IMR-90 (cell line): ENCODE results near the gene NPFF. TPM values are rescaled to one million over a fixed set of nuclear protein-coding genes. Genes with fewer than 3 reads are reported as not detected.

ENCODE experiments used
- ATAC-seq: fragments of 200-7000 bp; cut with Tn5 transposase; 2 replicates; pipeline ENCODE4 v1.9.1; 2020; ENCODE audit warnings: low read depth, mild to moderate bottlenecking, moderate library complexity
- BruUV-seq: library from RNA; stranded (reverse); fragments of 400-500 nt; replicated peaks from 2 replicates; lab custom pipeline; 2021; lab: Mats Ljungman, UMichigan
- CTCF ChIA-PET: fragments of 300-600 bp; formaldehyde crosslinking; extraction: SDS; loops from one replicate; lab custom pipeline; 2021; ENCODE audit warnings: antibody characterized with exemption; lab: Yijun Ruan, JAX
- POLR2A ChIA-PET: fragments of 300-600 bp; sonication (Branson Sonifier 250); formaldehyde crosslinking; loops from one replicate; lab custom pipeline; 2022; ENCODE audit warnings: antibody characterized with exemption; ENCODE audit not compliant: unreplicated experiment; lab: Charles Lee
- DNase-seq: peaks from one replicate; pipeline ENCODE4 v3.0.0; 2013
- H2AFZ ChIP-seq: replicated peaks from 2 replicates; pipeline ENCODE3; 2013; ENCODE audit warnings: low read length, mild to moderate bottlenecking; ENCODE audit not compliant: poor library complexity
- H2AK5ac ChIP-seq: 2 replicates; pipeline ENCODE4 v1.6.1; 2013; ENCODE audit warnings: low read depth, low read length, inconsistent platforms
- H2AK9ac ChIP-seq: replicated peaks from 2 replicates; pipeline ENCODE3; 2013; ENCODE audit warnings: mild to moderate bottlenecking, low read depth, low read length, moderate library complexity; ENCODE audit not compliant: poor library complexity
- H2BK120ac ChIP-seq: 2 replicates; pipeline ENCODE4 v1.6.1; 2013; ENCODE audit warnings: low read depth, low read length, inconsistent platforms
- H2BK15ac ChIP-seq: 3 replicates; pipeline ENCODE4 v1.6.1; 2013; ENCODE audit warnings: low read depth, low read length, inconsistent platforms
- H2BK20ac ChIP-seq: 2 replicates; pipeline ENCODE4 v1.6.1; 2013; ENCODE audit warnings: low read depth, mild to moderate bottlenecking, inconsistent platforms, low read length, moderate library complexity
- H2BK5ac ChIP-seq: 2 replicates; pipeline ENCODE4 v1.6.1; 2013; ENCODE audit warnings: mild to moderate bottlenecking, low read depth, low read length, inconsistent platforms; ENCODE audit not compliant: poor library complexity, severe bottlenecking
- H3K14ac ChIP-seq: replicated peaks from 2 replicates; pipeline ENCODE4 v1.6.1; 2013; ENCODE audit warnings: low read depth, low read length, inconsistent platforms
- H3K18ac ChIP-seq: 2 replicates; pipeline ENCODE4 v1.6.1; 2013; ENCODE audit warnings: low read depth, low read length, control low read depth
- H3K23ac ChIP-seq: 2 replicates; pipeline ENCODE4 v1.6.1; 2013; ENCODE audit warnings: low read depth, low read length, inconsistent platforms
- H3K27ac ChIP-seq: 2 replicates; pipeline ENCODE4 v1.5.1; 2013; ENCODE audit warnings: mild to moderate bottlenecking, control low read depth, low read length; ENCODE audit not compliant: insufficient read depth
- H3K27me3 ChIP-seq: 2 replicates; pipeline ENCODE4 v1.6.1; 2013; ENCODE audit warnings: low read length; ENCODE audit not compliant: control insufficient read depth, insufficient read depth
- H3K36me3 ChIP-seq: 2 replicates; pipeline ENCODE4 v1.6.1; 2013; ENCODE audit warnings: low read length, mixed read lengths; ENCODE audit not compliant: control insufficient read depth, insufficient read depth
- H3K4ac ChIP-seq: 2 replicates; pipeline ENCODE4 v1.6.1; 2013; ENCODE audit warnings: low read depth, low read length, inconsistent platforms
- H3K4me1 ChIP-seq: 2 replicates; pipeline ENCODE4 v1.6.1; 2013; ENCODE audit warnings: low read length, mixed read lengths; ENCODE audit not compliant: control insufficient read depth, insufficient read depth
- H3K4me2 ChIP-seq: 2 replicates; pipeline ENCODE4 v1.6.1; 2013; ENCODE audit warnings: low read depth, mild to moderate bottlenecking, control low read depth, low read length, moderate library complexity
- H3K4me3 ChIP-seq: 2 replicates; pipeline ENCODE4 v1.5.1; 2013; ENCODE audit warnings: low read depth, mild to moderate bottlenecking, control low read depth, low read length, moderate library complexity; ENCODE audit not compliant: insufficient read depth
- H3K56ac ChIP-seq: 2 replicates; pipeline ENCODE4 v1.6.1; 2013; ENCODE audit warnings: low read length, inconsistent platforms; ENCODE audit not compliant: insufficient read depth; ENCODE audit errors: extremely low read depth
- H3K79me1 ChIP-seq, 2 experiments: 2 replicates each; pipeline ENCODE4 v1.6.1; 2013; ENCODE audit warnings: low read length in 2 of 2, inconsistent platforms in 1 of 2, low read depth in 1 of 2
- H3K9ac ChIP-seq: 2 replicates; pipeline ENCODE4 v1.6.1; 2013; ENCODE audit warnings: low read depth, low read length, control low read depth
- H3K9me1 ChIP-seq: 2 replicates; pipeline ENCODE4 v1.6.1; 2013; ENCODE audit warnings: low read length, inconsistent platforms; ENCODE audit not compliant: insufficient read depth
- H3K9me3 ChIP-seq: 2 replicates; pipeline ENCODE4 v1.6.1; 2013; ENCODE audit warnings: low read length; ENCODE audit not compliant: control insufficient read depth, insufficient read depth
- H4K20me1 ChIP-seq: 2 replicates; pipeline ENCODE4 v1.6.1; 2013; ENCODE audit warnings: low read length, inconsistent platforms; ENCODE audit not compliant: insufficient read depth
- H4K5ac ChIP-seq: 2 replicates; pipeline ENCODE4 v1.6.1; 2013; ENCODE audit warnings: mild to moderate bottlenecking, low read depth, low read length, control low read depth
- H4K8ac ChIP-seq, 2 experiments: 2 replicates each; pipeline ENCODE4 v1.6.1; 2013; ENCODE audit warnings: low read depth in 2 of 2, low read length in 2 of 2, control low read depth in 1 of 2, inconsistent platforms in 1 of 2
- H4K91ac ChIP-seq: 2 replicates; pipeline ENCODE4 v1.6.1; 2013; ENCODE audit warnings: low read depth, low read length, inconsistent platforms; ENCODE audit not compliant: insufficient read depth
- CEBPB ChIP-seq: IDR thresholded peaks from 2 replicates; pipeline ENCODE4 v1.6.1; 2012; ENCODE audit warnings: low read depth, low read length, improper control_type of control experiment
- FOS ChIP-seq: fragments of 150-350 bp; IDR thresholded peaks from 2 replicates; pipeline ENCODE4 v1.6.1; 2016; ENCODE audit warnings: low read depth, low read length
- MXI1 ChIP-seq: IDR thresholded peaks from 2 replicates; pipeline ENCODE4 v1.6.1; 2012; ENCODE audit warnings: low read depth, mild to moderate bottlenecking, low read length, moderate library complexity, borderline replicate concordance
- POLR2A ChIP-seq: IDR thresholded peaks from 2 replicates; pipeline ENCODE4 v1.6.1; 2012; ENCODE audit warnings: mild to moderate bottlenecking, low read depth, low read length
- RFX5 ChIP-seq: IDR thresholded peaks from 2 replicates; pipeline ENCODE4 v1.8.0; 2012; ENCODE audit warnings: low read depth, mild to moderate bottlenecking, low read length, moderate library complexity
- SMC3 ChIP-seq: fragments of 150-350 bp; IDR thresholded peaks from 2 replicates; pipeline ENCODE4 v1.6.1; 2016; ENCODE audit warnings: low read depth, mild to moderate bottlenecking, antibody characterized with exemption, low read length, moderate library complexity
- WGBS, 2 experiments: methylation state at CpG; one replicate each; pipeline versions ENCODE4 v1.1.5 to v1.1.7; 2013; ENCODE audit warnings: missing lambda C conversion rate in 2 of 2; ENCODE audit not compliant: insufficient read length in 1 of 2; ENCODE audit errors: extremely low coverage in 2 of 2; 5-methylcytosine and 5-hydroxymethylcytosine counted together
- dilution Hi-C: fragments of 300-500 bp; cut with HindIII; formaldehyde crosslinking; loops from one replicate; pipeline ENCODE4 v1.14.3; 2018; ENCODE audit warnings: low sequenced_read_pairs; ENCODE audit not compliant: unreplicated experiment
- in situ Hi-C: fragments of 300-500 bp; cut with MboI; formaldehyde crosslinking; loops from 3 replicates; pipeline ENCODE4 v1.14.3; 2019; ENCODE audit warnings: low sequenced_read_pairs, inconsistent platforms, mixed read lengths
- intact Hi-C: fragments of 100-400 bp; cut with micrococcal nuclease; formaldehyde crosslinking; loops from 2 replicates; pipeline ENCODE4 v1.10.0; 2022
- polyA plus RNA-seq, 3 experiments: library from polyadenylated mRNA; depleted of rRNA; stranded (reverse); fragments of >200 nt; gene quantifications; 2 replicates each; pipeline ENCODE4 v1.2.3, GENCODE V29; 2012; ENCODE audit warnings: low replicate concordance in 1 of 3
- total RNA-seq: library from RNA; depleted of rRNA; stranded (reverse); fragments of >200 nt; gene quantifications from 2 replicates; pipeline ENCODE4 v1.2.3, GENCODE V29; 2012
- TF ChIP-seq, protein P1 (sequence below): conservative IDR thresholded peaks from 2 replicates; pipeline ENCODE4 v1.5.1; 2012; ENCODE audit warnings: mild to moderate bottlenecking, low read depth, low read length, improper control_type of control experiment
- TF ChIP-seq, protein P2 (sequence below): fragments of 150-350 bp; IDR thresholded peaks from 2 replicates; pipeline ENCODE4 v1.6.1; 2017; ENCODE audit warnings: mild to moderate bottlenecking, antibody characterized with exemption, low read length, low read depth

NPFF gene
- total and polyA plus RNA-seq, 2 of the 4 experiments (the other 2 are of a cell fraction), result not detected

DNA sequence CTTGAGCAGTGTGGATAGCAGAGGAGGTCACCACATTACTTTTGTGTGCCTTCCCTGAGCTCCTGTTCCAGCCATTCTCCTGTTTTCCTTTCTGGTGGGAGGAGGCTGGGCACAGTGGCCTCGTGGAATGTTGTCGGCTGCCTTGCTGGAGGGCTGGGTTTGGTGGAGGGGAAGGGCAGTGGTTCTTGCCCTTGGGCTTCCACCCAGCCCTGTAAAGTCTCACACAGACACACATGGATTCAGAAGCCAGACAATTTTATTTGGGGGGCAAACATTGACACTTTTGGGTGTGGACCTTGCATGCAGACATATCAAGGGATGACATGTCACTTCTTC is 866 bp downstream of the NPFF start:
- no peak overlapping the region for H4K5ac ChIP-seq
- no peak overlapping the region for H3K4me3 ChIP-seq
- no peak overlapping the region for H3K56ac ChIP-seq
- H2BK120ac ChIP-seq, result no peak overlapping the region
- BruUV-seq, result no TSS peak
- H3K4ac ChIP-seq, result no peak overlapping the region
- POLR2A ChIA-PET, result no interaction called here
- peaks cover 8% of the 10 kb centered on the region for H3K9me1 ChIP-seq
- H3K18ac ChIP-seq, result no peak overlapping the region
- no peaks in the 10 kb centered on the region for H3K27me3 ChIP-seq
- no peak overlapping the region for H4K8ac ChIP-seq
- H2BK20ac ChIP-seq, result no peak overlapping the region
- peaks cover 31% of the 10 kb centered on the region for H3K36me3 ChIP-seq
- dilution Hi-C loops (no loop called here), in situ Hi-C loops (loop anchor here (10.0 kb wide), 1 partner anchor 182 kb away; the partner anchor contains the start of gene AAAS), intact Hi-C loops (loop anchor here (5.0 kb wide), 1 partner anchor 294 kb away; no protein-coding TSS in a partner anchor)
- H3K4me2 ChIP-seq, result no peak overlapping the region
- no peaks in the 10 kb centered on the region for H3K9me3 ChIP-seq
- CTCF ChIA-PET, result no interaction called here
- ATAC-seq (no peak), DNase-seq (no peak)
- peaks cover 7% of the 10 kb centered on the region for H3K4me1 ChIP-seq
- no peak overlapping the region for H3K27ac ChIP-seq
- WGBS, 2 experiments, result no CpG with 5 or more reads among the region's 2 CpGs
- TF ChIP-seq POLR2A (no peak), MXI1 (no peak), SMC3 (no peak), CEBPB (no peak), FOS (no peak), RFX5 (no peak)
- TF ChIP-seq, protein P1, sequence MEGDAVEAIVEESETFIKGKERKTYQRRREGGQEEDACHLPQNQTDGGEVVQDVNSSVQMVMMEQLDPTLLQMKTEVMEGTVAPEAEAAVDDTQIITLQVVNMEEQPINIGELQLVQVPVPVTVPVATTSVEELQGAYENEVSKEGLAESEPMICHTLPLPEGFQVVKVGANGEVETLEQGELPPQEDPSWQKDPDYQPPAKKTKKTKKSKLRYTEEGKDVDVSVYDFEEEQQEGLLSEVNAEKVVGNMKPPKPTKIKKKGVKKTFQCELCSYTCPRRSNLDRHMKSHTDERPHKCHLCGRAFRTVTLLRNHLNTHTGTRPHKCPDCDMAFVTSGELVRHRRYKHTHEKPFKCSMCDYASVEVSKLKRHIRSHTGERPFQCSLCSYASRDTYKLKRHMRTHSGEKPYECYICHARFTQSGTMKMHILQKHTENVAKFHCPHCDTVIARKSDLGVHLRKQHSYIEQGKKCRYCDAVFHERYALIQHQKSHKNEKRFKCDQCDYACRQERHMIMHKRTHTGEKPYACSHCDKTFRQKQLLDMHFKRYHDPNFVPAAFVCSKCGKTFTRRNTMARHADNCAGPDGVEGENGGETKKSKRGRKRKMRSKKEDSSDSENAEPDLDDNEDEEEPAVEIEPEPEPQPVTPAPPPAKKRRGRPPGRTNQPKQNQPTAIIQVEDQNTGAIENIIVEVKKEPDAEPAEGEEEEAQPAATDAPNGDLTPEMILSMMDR, result no peak
- TF ChIP-seq, protein P2, sequence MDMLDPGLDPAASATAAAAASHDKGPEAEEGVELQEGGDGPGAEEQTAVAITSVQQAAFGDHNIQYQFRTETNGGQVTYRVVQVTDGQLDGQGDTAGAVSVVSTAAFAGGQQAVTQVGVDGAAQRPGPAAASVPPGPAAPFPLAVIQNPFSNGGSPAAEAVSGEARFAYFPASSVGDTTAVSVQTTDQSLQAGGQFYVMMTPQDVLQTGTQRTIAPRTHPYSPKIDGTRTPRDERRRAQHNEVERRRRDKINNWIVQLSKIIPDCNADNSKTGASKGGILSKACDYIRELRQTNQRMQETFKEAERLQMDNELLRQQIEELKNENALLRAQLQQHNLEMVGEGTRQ, result no peak
- peaks cover 8 to 44% of the 10 kb centered on the region in 2 experiments; a peak in 3 of 4 replicates for H3K79me1 ChIP-seq
- H2BK5ac ChIP-seq, result no peak overlapping the region
- H4K91ac ChIP-seq, result no peak overlapping the region
- H2AFZ ChIP-seq, result no peak overlapping the region
- H2BK15ac ChIP-seq, result no peak overlapping the region
- no peak overlapping the region for H2AK5ac ChIP-seq
- no peak overlapping the region for H3K23ac ChIP-seq
- H2AK9ac ChIP-seq, result no peak overlapping the region
- no peaks in the 10 kb centered on the region for H4K20me1 ChIP-seq
- no peak overlapping the region for H3K14ac ChIP-seq
- H3K9ac ChIP-seq, result no peak overlapping the region
